ENCODE measurements around the gene ACACB.
A peak's percentile ranks its signal among the peaks of the same experiment; 100 is the strongest.

ACACB gene

GRCh38 chr12:109110988-109111495, 5.3 kb upstream of the ACACB start:
- DNase-seq (ENCODE audit: low read depth in 2 of 2) = peak in 1 of 2 donors; percentile 43

GRCh38 chr12:109112720-109113465, 3.5 kb upstream of the ACACB start:
- no peak for DNase-seq (ENCODE audit: low read depth in 2 of 2)

- DNase-seq (ENCODE audit: low read depth in 2 of 2) = no peak
These were observed 2.6 kb upstream of the ACACB start for GRCh38 chr12:109113661-109114321.

GRCh38 chr12:109114644-109115043, 1.7 kb upstream of the ACACB start:
- DNase-seq (ENCODE audit: low read depth in 2 of 2) = no peak

- no peak for DNase-seq (ENCODE audit: low read depth in 2 of 2)
These were observed 1.0 kb upstream of the ACACB start for GRCh38 chr12:109115404-109115757.

- DNase-seq (ENCODE audit: low read depth in 2 of 2) = no peak
These were observed 193 bp downstream of the ACACB start for GRCh38 chr12:109116611-109116949.

GRCh38 chr12:109120095-109120494, 3.7 kb downstream of the ACACB start:
- no peak for DNase-seq (ENCODE audit: low read depth in 2 of 2)

GRCh38 chr12:109120557-109120956, 4.2 kb downstream of the ACACB start:
- no peak for DNase-seq (ENCODE audit: low read depth in 2 of 2)

GRCh38 chr12:109121346-109121880, 5.0 kb downstream of the ACACB start:
- DNase-seq (ENCODE audit: low read depth in 2 of 2) = no peak

GRCh38 chr12:109124878-109125648, 8.7 kb downstream of the ACACB start:
- DNase-seq (ENCODE audit: low read depth in 2 of 2) = no peak

GRCh38 chr12:109125791-109126190, 9.4 kb downstream of the ACACB start:
- no peak for DNase-seq (ENCODE audit: low read depth in 2 of 2)

GRCh38 chr12:109126784-109127183, 10.4 kb downstream of the ACACB start:
- DNase-seq (ENCODE audit: low read depth in 2 of 2) = no peak

GRCh38 chr12:109127533-109128242, 11.3 kb downstream of the ACACB start:
- no peak for DNase-seq (ENCODE audit: low read depth in 2 of 2)

- no peak for DNase-seq (ENCODE audit: low read depth in 2 of 2)
These were observed 14.1 kb downstream of the ACACB start for GRCh38 chr12:109130297-109131153.

- no peak for DNase-seq (ENCODE audit: low read depth in 2 of 2)
These were observed 15.0 kb downstream of the ACACB start for GRCh38 chr12:109131154-109132050.

GRCh38 chr12:109134186-109134917, 18.0 kb downstream of the ACACB start:
- DNase-seq (ENCODE audit: low read depth in 2 of 2) = no peak

- DNase-seq (ENCODE audit: low read depth in 2 of 2) = no peak
These were observed 20.7 kb downstream of the ACACB start for GRCh38 chr12:109137055-109137454.

- no peak for DNase-seq (ENCODE audit: low read depth in 2 of 2)
These were observed 23.0 kb downstream of the ACACB start for GRCh38 chr12:109139360-109139759.

- no peak for DNase-seq (ENCODE audit: low read depth in 2 of 2)
These were observed 23.4 kb downstream of the ACACB start for GRCh38 chr12:109139791-109140190.

Measured in stimulated activated CD4-positive, alpha-beta T cell treated with anti-CD3 and anti-CD28 coated beads, Interleukin-1b, Interleukin-23, amount 100 ng/mL, for 4 hours (primary cell).